Heart left ventricle (tissue), 16 donors: Measurements from ENCODE around the gene GNG7. TPM values are rescaled to one million over a fixed set of nuclear protein-coding genes. Genes with fewer than 3 reads are reported as not detected.
"Not testable (repeated sequence)": the region's sequence is repeated elsewhere in the genome, so short reads cannot be mapped to it uniquely, and the experiment has no call there.

Source experiments
- ATAC-seq, 4 donors: fragments of 200-7000 bp; cut with Tn5 transposase; one replicate each; pipeline ENCODE4 v1.9.1; 2020 to 2022; ENCODE audit warnings: moderate library complexity in 4 of 4, mild to moderate bottlenecking in 3 of 4, moderate number of reproducible peaks in 1 of 4
- DNase-seq, 5 donors: peaks; one replicate each; pipeline ENCODE4 v3.0.0-alpha.2; 2020
- H3K27ac ChIP-seq, 12 donors: fragments of 200-600 bp; sonication (generic) in 4 of 12; one replicate each; pipeline versions ENCODE4 v1.5.0 to v1.8.0; 2016 to 2022; ENCODE audit warnings: mild to moderate bottlenecking in 2 of 12
- H3K27me3 ChIP-seq, 9 donors: fragments of 200-600 bp; sonication (generic) in 2 of 9; one replicate each; pipeline versions ENCODE4 v1.5.1 to v1.8.0; 2016 to 2022; ENCODE audit warnings: mild to moderate bottlenecking in 3 of 9
- H3K36me3 ChIP-seq, 9 donors: fragments of 200-600 bp; sonication (generic) in 2 of 9; one replicate each; pipeline versions ENCODE4 v1.5.0 to v1.8.0; 2018 to 2022; ENCODE audit warnings: mild to moderate bottlenecking in 2 of 9
- H3K4me1 ChIP-seq, 12 donors: fragments of 200-600 bp; sonication (generic) in 4 of 12; one replicate each; pipeline versions ENCODE4 v1.5.0 to v1.8.0; 2016 to 2022; ENCODE audit warnings: mild to moderate bottlenecking in 3 of 12
- H3K4me3 ChIP-seq, 12 donors: fragments of 200-600 bp; sonication (generic) in 4 of 12; one replicate each; pipeline versions ENCODE4 v1.5.0 to v1.8.0; 2017 to 2022; ENCODE audit warnings: mild to moderate bottlenecking in 9 of 12, moderate library complexity in 4 of 12
- H3K9me3 ChIP-seq, 12 donors: fragments of 200-600 bp; sonication (generic) in 4 of 12; one replicate each; pipeline versions ENCODE4 v1.5.0 to v1.8.0; 2016 to 2022; ENCODE audit warnings: mild to moderate bottlenecking in 1 of 12
- POLR2A ChIP-seq, 2 donors: fragments of 450-650 bp; IDR thresholded peaks; one replicate each; pipeline ENCODE4 v1.6.1; 2017; ENCODE audit warnings: antibody characterized with exemption in 2 of 2, mild to moderate bottlenecking in 2 of 2, moderate library complexity in 2 of 2
- WGBS, 4 donors: extraction: QIAGEN DNeasy Blood & Tissue Kit in 2 of 4; methylation state at CpG; one replicate each; pipeline versions ENCODE4 v1.1.5 to v1.1.7; 2013 to 2018; 5-methylcytosine and 5-hydroxymethylcytosine counted together
- intact Hi-C, 10 donors: fragments of 100-400 bp; cut with DNase I; formaldehyde crosslinking; loops; one replicate each; pipeline versions ENCODE4 v1.11.1 to v1.14.2; 2022
- polyA plus RNA-seq, 2 donors: library from polyadenylated mRNA; stranded (reverse); fragments of 200-250 nt; gene quantifications; one replicate each; pipeline ENCODE4 v1.2.3, GENCODE V29; 2013
- total RNA-seq, 9 donors: library from RNA; depleted of rRNA in 2 of 9; stranded (reverse); fragments of >200 nt in 2 of 9; fragmentation: NEBNext Ultra II Directional in 3 of 9; extraction: Animal tissue kit (Norgen Biotek cat#: 25700) in 3 of 9; gene quantifications; one replicate each; pipeline versions ENCODE4 v1.1.0 to v1.2.4, GENCODE V29; 2016 to 2023
- TF ChIP-seq, protein P1 (sequence below), 12 donors: fragments of 200-600 bp; sonication (generic) in 4 of 12; IDR thresholded peaks; one replicate each; pipeline versions ENCODE4 v1.5.0 to v1.8.0; 2018 to 2022; ENCODE audit warnings: antibody characterized with exemption in 12 of 12, mild to moderate bottlenecking in 5 of 12
- donor health status: ischemic (EF 13 %, LVEDD 7.1; RV severe dilation, severe dysfunction).
- donor health status: healthy with polysubstance abuse.
- donor health status: DM: no; HTN: yes; CAD: no.
- donor health status: DM: no; HTN: no; CAD: no.
- donor health status: ischemic (EF 25% LVEDD 6.9; RV normal size, moderate dysfunction).
- donor health status: ischemic (EF 25% LVEDD 5.7; RV mildly dilated, moderate dysfunction).
- donor health status: healthy.
- donor health status: DM: yes; HTN: yes; CAD: no.
- donor health status: ischemic (EF 35%, LVEDD 5.7; RV mildly dilated, moderate dysfunction).
- donor health status: nonischemic (EF 11% LVEDD 7.7; RV severe dilation, severe dysfunction).
- donor health status: DM: yes; HTN: yes; CAD: no.
- donor health status: PGD.
- donor health status: ischemic (EF 29% LVEDD 5.4; RV normal size, mild dysfunction).
- donor health status: nonischemic (EF 23%, LVEDD 6.1; RV moderate dilation, normal function).

GNG7 gene
- total and polyA plus RNA-seq, 11 donors: 11.7 to 46.4 (median 24.0) TPM

GRCh38 chr19:2680808-2681207, 21.7 kb downstream of the GNG7 start:
- TF ChIP-seq, protein P1, sequence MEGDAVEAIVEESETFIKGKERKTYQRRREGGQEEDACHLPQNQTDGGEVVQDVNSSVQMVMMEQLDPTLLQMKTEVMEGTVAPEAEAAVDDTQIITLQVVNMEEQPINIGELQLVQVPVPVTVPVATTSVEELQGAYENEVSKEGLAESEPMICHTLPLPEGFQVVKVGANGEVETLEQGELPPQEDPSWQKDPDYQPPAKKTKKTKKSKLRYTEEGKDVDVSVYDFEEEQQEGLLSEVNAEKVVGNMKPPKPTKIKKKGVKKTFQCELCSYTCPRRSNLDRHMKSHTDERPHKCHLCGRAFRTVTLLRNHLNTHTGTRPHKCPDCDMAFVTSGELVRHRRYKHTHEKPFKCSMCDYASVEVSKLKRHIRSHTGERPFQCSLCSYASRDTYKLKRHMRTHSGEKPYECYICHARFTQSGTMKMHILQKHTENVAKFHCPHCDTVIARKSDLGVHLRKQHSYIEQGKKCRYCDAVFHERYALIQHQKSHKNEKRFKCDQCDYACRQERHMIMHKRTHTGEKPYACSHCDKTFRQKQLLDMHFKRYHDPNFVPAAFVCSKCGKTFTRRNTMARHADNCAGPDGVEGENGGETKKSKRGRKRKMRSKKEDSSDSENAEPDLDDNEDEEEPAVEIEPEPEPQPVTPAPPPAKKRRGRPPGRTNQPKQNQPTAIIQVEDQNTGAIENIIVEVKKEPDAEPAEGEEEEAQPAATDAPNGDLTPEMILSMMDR (IDR thresholded peaks at IDR 0.05): no peak
- TF ChIP-seq POLR2A (IDR thresholded peaks at IDR 0.05): no peak
- H3K9me3 ChIP-seq: no peaks in the 10 kb centered on the region
- no peak for ATAC-seq
- H3K27ac ChIP-seq: no peak overlapping the region
- no peaks in the 10 kb centered on the region for H3K27me3 ChIP-seq
- DNase-seq: no peak
- no peak overlapping the region for H3K4me3 ChIP-seq
- H3K4me1 ChIP-seq: peaks cover 0 to 8% (median 2%) of the 10 kb centered on the region in 12 donors
- peaks cover 0 to 5% (median 0%) of the 10 kb centered on the region in 9 donors for H3K36me3 ChIP-seq
- WGBS, 4 donors: 83 to 92% (median 89%) methylated on average over 11 of the region's 11 CpGs
- intact Hi-C loops: no loop called here

- DNase-seq (no peak), ATAC-seq (no peak)
- TF ChIP-seq, protein P1 (IDR thresholded peaks at IDR 0.05): no peak
- no peak for TF ChIP-seq POLR2A (IDR thresholded peaks at IDR 0.05)
- H3K9me3 ChIP-seq: no peaks in the 10 kb centered on the region
- H3K36me3 ChIP-seq: peaks cover 0 to 5% (median 0%) of the 10 kb centered on the region in 9 donors
- peaks cover 0 to 20% (median 4%) of the 10 kb centered on the region in 12 donors for H3K4me1 ChIP-seq
- intact Hi-C loops: no loop called here
- no peak overlapping the region for H3K27ac ChIP-seq
- no peak overlapping the region for H3K4me3 ChIP-seq
- WGBS, 4 donors: 43 to 91% (median 89%) methylated on average over 2 of the region's 2 CpGs
- H3K27me3 ChIP-seq: no peaks in the 10 kb centered on the region
These were observed 23.1 kb downstream of the GNG7 start for GRCh38 chr19:2679439-2679838.

GRCh38 chr19:2678948-2679347, 23.5 kb downstream of the GNG7 start:
- intact Hi-C loops: not testable (repeated sequence)

GRCh38 chr19:2678044-2678671, 24.3 kb downstream of the GNG7 start:
- peaks cover 0 to 21% (median 4%) of the 10 kb centered on the region in 12 donors for H3K4me1 ChIP-seq
- H3K9me3 ChIP-seq: no peaks in the 10 kb centered on the region
- ATAC-seq (peak in 1 of 4 donors; percentile 33), DNase-seq (no peak)
- no peaks in the 10 kb centered on the region for H3K27me3 ChIP-seq
- intact Hi-C loops: no loop called here
- no peak for TF ChIP-seq POLR2A (IDR thresholded peaks at IDR 0.05)
- TF ChIP-seq, protein P1 (IDR thresholded peaks at IDR 0.05): no peak
- no peak overlapping the region for H3K4me3 ChIP-seq
- WGBS, 4 donors: 77 to 88% (median 86%) methylated on average over 8 of the region's 8 CpGs
- peaks cover 0 to 5% (median 0%) of the 10 kb centered on the region in 9 donors for H3K36me3 ChIP-seq
- H3K27ac ChIP-seq: no peak overlapping the region

More at GRCh38 chr19:2678948-2679347, 23.5 kb downstream of the GNG7 start:
- not testable (repeated sequence) for H3K36me3 ChIP-seq, H3K9me3 ChIP-seq, H3K27ac ChIP-seq, DNase-seq, H3K27me3 ChIP-seq, ATAC-seq, H3K4me3 ChIP-seq
- peaks cover 0 to 21% (median 4%) of the 10 kb centered on the region in 12 donors for H3K4me1 ChIP-seq
- 75 to 96% (median 94%) methylated on average over 5 of the region's 5 CpGs for WGBS, 4 donors
